Measurements from ENCODE around the gene TDRD12.

DNA sequence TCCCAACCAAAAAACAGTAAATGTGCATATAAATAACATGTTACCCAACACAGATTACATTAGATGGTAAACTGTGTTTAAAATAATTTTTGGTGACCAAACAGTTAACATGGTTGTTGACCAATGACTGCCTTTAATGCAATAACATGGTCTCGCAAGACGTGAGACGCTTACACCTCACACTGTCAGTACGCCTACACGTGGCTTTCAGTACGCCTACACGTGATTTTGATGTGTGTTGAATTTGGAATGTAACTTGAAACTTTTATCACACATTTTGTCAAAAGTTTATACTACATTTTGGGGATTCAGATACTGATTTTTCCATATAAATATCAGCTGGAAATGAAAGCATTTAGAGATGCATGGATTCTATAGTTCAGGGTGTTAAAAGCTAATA, 118.0 kb downstream of the TDRD12 start:
- TF ChIP-seq CTCF (IDR thresholded peaks at IDR 0.05) (no peak), ZFX (IDR thresholded peaks at IDR 0.05; ENCODE audit: borderline replicate concordance) (no peak)
